Umbilical cord (tissue), 2 donors: ENCODE measurements around the gene INPP4A. TPM values are rescaled to one million over a fixed set of nuclear protein-coding genes. Genes with fewer than 3 reads are reported as not detected.

Experiments
- DNase-seq: peaks from one replicate; pipeline ENCODE4 v3.0.0-alpha.2; 2015; ENCODE audit warnings: low spot score
- total RNA-seq: library from RNA; depleted of rRNA; stranded (reverse); fragments of >200 nt; gene quantifications from one replicate; pipeline ENCODE4 v1.2.3, GENCODE V29; 2014; ENCODE audit warnings: low replicate concordance; ENCODE audit not compliant: insufficient read depth

Gene INPP4A
- total RNA-seq, 1 donor from 2014 or later, result 21.7 TPM

- no peak for DNase-seq
These were observed 7.9 kb upstream of the INPP4A start for GRCh38 chr2:98436734-98437133.

- no peak for DNase-seq
These were observed 6.2 kb upstream of the INPP4A start for GRCh38 chr2:98438190-98439133.

GRCh38 chr2:98441706-98442450 is 2.8 kb upstream of the INPP4A start:
- DNase-seq, result no peak

DNA sequence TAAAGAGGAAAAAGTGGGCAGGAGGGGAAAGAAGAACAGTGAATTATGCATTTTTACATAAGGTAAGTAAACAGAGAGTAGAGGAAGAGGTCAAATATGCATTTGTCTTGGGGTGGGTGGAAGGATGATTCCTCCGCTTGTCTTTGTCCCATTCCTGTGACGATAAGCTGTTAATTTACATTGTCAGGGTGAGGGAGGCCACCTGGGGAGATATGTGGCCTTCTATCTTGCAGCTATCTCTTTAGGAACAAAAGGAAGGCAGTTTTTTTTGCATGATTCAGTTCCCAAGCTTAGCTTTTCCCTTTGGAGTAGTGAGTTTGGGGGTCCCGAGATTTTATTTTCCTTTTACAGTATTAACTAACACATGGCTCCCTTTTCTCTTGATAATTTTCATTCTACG is 2.2 kb upstream of the INPP4A start:
- DNase-seq, result no peak

- peak; percentile 30 for DNase-seq
These were observed 572 bp downstream of the INPP4A start for GRCh38 chr2:98445177-98445682.

DNA sequence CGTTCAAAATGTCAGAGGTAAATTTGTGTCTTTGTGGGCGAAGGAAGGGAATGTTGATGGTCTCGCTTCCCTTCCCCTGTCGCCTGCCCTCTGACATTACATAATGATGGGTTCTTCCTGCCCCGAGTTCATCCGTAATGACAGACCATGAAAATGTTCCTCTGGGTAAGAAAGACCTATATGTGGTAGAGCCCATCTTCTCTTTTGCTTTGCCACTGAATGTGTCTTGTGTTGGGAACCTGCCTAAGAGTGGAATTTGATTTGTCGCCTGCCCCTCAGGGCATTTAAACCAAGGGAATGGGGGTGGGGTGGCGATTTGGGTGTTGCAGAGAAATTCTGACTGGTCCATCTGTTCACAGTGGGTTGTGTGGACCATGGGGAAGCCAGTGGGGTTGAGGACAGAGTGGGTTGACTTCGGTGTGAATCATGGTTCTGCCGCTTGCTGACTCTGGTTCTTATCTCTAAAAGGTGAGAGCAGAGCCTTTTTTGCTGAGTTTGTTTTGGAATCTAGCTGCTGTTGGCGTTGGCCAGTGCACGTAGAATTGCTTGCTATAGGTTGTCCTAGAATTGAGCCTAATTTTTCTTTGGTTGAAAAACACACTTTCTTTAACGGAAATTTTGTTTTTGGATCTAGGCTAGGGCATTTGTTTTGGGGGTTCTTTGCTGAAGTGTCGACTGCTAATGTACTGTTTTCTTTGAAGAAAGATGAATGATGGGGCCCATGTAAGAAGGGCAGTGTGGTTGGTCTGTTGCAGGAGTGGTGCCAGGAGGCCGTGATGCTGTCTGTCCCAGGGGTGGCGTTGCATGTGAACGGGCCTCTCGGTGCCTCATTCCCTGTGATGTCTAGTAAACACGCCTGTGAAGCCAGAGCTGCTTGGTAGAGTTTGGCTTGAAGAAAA is 1.3 kb downstream of the INPP4A start:
- no peak for DNase-seq

DNA sequence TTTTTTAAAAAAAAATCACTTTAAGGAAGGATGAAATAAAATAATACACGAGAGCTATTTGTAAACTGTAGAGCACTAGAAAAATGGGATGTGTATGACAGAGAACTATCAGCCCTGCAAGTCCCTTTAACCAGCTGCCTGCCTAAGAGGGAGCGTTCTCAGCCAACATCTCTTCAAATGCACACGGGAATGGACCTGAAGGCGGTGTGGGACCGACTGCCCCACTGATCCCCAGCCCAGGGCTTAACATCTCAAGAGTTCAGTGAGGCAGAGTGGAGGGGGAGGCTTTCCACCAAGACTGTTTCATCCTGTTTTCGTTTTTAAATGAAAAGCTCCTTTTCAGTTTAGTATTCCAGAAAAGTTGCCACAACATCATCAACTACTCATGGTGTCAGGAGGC is 2.2 kb downstream of the INPP4A start:
- no peak for DNase-seq

DNA sequence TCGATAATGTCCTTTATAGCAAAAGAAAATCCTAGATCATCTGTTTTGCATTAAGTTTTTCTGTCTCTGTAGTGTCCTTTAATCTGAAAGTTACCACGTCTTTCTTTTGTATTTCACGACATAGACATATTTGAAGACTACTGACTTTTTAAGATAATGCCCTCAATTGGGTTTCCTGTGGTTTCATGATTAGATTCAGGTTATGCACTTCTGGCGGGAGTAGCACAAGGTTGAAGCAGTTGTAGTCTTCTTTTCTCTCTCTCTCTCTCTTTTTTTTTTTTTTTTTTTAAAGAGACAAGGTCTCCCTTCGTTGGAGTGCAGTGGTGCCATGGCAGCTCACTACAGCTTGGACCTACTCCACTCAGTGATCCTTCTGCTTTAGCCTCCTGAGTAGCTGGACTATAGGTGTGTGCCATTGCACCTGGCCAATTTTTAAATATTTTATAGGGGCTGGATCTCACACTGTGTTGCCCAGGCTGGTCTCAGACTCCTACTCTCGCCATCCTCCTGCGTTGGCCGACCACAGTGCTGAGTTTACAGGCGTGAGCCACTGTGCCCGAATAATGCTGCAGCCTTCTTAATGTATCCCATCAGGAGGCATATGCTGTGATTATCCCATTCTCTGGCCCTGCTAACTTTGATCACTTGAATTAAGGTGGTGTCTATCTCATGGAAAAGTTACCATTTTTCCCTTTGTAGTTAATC is 3.9 kb downstream of the INPP4A start:
- no peak for DNase-seq

DNA sequence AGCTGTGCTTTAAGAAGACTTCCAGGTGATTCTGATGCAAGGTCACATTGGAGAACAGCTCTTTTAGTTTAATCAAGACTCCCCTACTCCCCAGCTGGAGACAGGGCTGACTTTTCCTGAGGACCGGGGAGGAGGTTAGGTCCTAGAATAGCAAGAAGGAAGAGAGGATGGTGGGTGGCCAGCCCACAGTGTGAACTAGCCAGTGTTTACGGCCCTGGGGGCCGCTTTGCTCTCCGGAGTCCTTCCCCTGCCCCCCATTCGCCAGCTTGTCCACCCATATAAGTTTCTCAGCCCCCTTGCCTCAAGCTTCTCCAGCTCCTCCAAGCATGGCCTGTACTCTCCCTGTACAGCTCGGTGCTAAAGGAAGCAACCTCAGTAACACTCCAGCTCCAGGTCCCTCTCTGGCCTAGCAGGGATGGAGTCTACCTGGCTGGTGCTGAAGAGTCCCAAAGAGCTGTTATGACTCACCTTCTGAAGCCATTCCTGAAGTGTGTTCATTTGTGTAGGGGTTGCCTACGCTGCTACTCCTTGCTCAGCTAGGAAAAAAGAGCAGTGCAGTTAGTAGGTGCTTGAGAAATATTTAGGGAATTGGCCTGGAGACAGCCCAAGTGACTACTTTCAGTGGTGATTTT is 7.9 kb downstream of the INPP4A start:
- DNase-seq, result no peak

- DNase-seq, result no peak
These were observed 8.4 kb downstream of the INPP4A start for GRCh38 chr2:98453083-98453482.

DNA sequence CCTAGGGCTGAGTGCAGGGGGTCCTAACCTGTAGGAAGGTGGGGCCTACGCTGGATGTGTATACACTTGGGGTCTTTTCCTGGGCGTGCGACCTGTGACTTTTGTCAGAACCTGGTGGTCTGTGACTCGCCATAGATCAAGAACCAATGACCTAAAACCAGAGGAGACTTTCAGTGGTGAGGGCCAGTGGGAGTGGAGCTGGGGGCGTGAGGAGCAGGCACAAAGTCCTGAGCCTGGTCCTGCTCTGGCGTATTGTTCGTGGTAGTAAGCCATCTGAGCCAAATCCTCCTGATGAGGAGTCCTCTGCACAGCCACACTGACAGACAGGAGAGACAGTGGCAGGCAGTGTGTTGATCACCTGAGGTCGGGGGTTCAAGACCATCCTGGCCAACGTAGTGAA is 8.9 kb downstream of the INPP4A start:
- DNase-seq, result no peak

GRCh38 chr2:98454073-98454472 is 9.4 kb downstream of the INPP4A start:
- DNase-seq, result peak; percentile 64

GRCh38 chr2:98454500-98455235 is 10.0 kb downstream of the INPP4A start:
- DNase-seq, result peak; percentile 22

DNA sequence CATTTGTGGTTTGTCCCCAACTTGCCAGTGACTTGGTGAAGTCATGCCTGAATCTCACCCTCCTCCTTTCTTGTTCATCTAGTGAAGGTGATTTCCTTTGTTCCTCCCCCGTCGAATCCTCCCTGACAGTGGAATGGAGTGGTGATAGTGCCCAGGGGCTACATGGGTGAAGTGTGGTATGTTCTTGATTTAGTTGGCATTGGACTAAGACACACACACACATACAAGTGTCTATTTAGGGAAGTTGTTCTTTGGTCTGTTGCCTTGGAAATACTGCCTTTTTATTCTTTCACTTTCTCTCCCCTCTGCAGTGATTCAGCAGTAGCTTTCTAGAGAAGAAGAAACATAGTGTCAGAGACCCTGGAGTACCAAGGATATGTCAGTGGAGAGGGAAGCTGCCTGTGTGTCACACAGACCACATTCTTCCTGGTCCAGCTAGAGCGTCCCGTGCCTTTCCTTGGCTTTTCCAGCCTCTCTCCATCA is 10.9 kb downstream of the INPP4A start:
- DNase-seq, result peak; percentile 35

DNA sequence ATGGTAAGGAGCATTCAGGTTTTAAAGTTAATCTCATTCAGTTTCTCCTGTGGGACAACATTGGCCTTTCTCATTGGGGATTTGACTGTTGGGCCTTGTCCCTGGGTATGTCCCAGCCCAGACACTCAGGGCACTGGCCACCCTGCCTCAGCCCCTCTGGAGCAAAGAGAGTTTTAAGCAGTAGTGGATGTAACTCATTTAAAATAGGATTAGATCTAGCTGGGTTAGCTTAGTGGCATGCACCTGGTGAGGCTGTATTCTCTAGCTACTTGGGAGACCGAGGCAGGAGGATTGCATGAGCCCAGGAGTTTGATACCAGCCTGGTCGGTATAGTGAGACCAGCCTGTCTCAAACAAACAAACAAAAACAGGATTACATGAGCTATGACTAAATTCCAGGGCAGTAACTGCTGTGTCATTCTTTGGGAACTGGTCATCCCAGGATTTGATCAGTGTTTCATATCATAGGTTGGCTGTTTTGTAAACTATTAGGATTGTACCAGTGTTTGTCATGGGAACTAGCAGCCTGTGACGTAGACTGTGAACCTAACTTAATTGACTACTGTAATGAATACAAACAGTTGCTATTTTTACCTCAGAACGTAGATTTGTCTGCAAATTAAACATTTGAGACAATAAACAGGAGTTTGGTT is 12.5 kb downstream of the INPP4A start:
- no peak for DNase-seq

- no peak for DNase-seq
These were observed 13.5 kb downstream of the INPP4A start for GRCh38 chr2:98458207-98458606.

GRCh38 chr2:98458667-98459380 is 14.2 kb downstream of the INPP4A start:
- DNase-seq, result no peak

GRCh38 chr2:98459496-98460175 is 15.0 kb downstream of the INPP4A start:
- DNase-seq, result no peak
